HUES64 (cell line): ENCODE results near the gene COL6A2.

Source experiments
- H3K27ac ChIP-seq: 2 replicates; pipeline ENCODE4 v1.7.0; 2013; ENCODE audit warnings: low read depth, low read length, inconsistent platforms
- H3K27me3 ChIP-seq: 2 replicates; pipeline ENCODE4 v1.6.1; 2013; ENCODE audit warnings: mild to moderate bottlenecking, low read length; ENCODE audit not compliant: insufficient read depth
- H3K36me3 ChIP-seq: 2 replicates; pipeline ENCODE4 v1.6.1; 2013; ENCODE audit warnings: mild to moderate bottlenecking, low read length; ENCODE audit not compliant: insufficient read depth
- H3K4me1 ChIP-seq: 2 replicates; pipeline ENCODE4 v1.6.1; 2013; ENCODE audit warnings: mild to moderate bottlenecking, low read length, moderate library complexity; ENCODE audit not compliant: insufficient read depth
- H3K4me3 ChIP-seq: 2 replicates; pipeline ENCODE4 v1.5.1; 2013; ENCODE audit warnings: mild to moderate bottlenecking, low read length, moderate library complexity
- H3K9ac ChIP-seq: 2 replicates; pipeline ENCODE4 v1.6.1; 2013; ENCODE audit warnings: mild to moderate bottlenecking, low read depth, low read length
- H3K9me3 ChIP-seq: 2 replicates; pipeline ENCODE4 v1.6.1; 2013; ENCODE audit warnings: low read depth, low read length; ENCODE audit not compliant: insufficient read depth
- WGBS: fragments of 150-250, 120-280 bp; methylation state at CpG from one replicate; pipeline ENCODE4 v1.1.7; 2013; ENCODE audit warnings: missing lambda C conversion rate; 5-methylcytosine and 5-hydroxymethylcytosine counted together

Gene COL6A2

DNA sequence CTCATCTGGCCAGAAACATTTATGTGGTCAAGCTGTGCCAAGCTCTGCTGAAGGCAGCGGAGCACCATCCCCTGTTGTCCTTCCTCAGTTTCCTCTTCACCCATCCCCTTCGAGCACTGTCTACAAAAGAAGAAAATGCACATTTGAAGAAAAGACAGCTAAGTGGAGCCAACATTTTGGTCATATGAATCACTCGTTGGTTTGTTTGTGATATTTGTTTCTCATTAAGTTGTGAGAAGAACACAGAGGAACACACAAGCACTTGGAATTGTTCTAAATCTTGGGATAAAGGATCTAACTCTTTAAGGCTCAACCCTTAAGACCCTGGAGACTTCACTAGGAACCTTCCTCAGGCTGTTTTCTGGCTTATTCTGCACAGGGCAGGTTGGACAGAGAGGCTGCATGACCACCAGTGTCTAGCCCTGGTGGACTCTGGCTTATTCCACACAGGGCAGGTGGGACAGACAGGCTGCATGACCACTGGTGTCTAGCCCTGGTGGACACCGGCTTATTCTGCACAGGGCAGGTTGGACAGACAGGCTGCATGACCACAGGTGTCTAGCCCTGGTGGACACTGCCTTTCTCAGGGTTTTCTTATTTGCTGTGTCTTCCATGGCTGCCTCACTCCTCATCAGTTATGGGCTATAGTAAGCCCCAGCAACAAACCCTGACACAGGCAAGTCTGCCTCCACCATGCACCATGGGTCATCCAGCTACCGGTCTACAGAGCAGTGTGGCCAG lies 35.3 kb upstream of the COL6A2 start:
- Histone ChIP-seq H3K4me3 (no peak overlapping the region), H3K27me3 (no peaks in the 10 kb centered on the region), H3K27ac (no peak overlapping the region), H3K36me3 (no peaks in the 10 kb centered on the region), H3K9ac (no peak overlapping the region), H3K4me1 (no peaks in the 10 kb centered on the region; the same call in 1 of the 2 replicates), H3K9me3 (peaks cover 30% of the 10 kb centered on the region)
- WGBS, result 92% methylated on average over 5 of the region's 5 CpGs

DNA sequence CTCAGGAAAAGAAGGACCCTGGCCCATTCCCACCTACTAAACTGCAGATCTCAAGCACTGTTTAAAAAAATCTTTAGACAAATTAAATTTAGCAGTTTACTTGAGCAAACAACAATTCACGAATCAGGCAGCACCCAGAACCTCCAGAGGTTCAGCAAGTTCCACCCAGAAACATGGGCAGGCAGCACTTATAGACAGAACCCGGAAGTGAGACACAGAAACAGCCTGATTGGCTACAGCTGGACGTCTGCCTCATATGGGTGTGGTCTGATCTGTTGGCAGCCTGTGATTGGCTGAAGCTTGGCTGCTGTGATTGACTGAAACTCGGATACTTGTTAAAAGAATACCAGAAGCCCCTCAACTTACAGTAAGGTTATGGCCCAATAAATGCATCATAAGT lies 34.7 kb upstream of the COL6A2 start:
- Histone ChIP-seq H3K27me3 (no peaks in the 10 kb centered on the region), H3K36me3 (no peaks in the 10 kb centered on the region), H3K4me3 (no peak overlapping the region), H3K9ac (no peak overlapping the region), H3K4me1 (no peaks in the 10 kb centered on the region; the same call in 1 of the 2 replicates), H3K27ac (no peak overlapping the region), H3K9me3 (peaks cover 30% of the 10 kb centered on the region)
- 87% methylated on average over 4 of the region's 4 CpGs for WGBS

DNA sequence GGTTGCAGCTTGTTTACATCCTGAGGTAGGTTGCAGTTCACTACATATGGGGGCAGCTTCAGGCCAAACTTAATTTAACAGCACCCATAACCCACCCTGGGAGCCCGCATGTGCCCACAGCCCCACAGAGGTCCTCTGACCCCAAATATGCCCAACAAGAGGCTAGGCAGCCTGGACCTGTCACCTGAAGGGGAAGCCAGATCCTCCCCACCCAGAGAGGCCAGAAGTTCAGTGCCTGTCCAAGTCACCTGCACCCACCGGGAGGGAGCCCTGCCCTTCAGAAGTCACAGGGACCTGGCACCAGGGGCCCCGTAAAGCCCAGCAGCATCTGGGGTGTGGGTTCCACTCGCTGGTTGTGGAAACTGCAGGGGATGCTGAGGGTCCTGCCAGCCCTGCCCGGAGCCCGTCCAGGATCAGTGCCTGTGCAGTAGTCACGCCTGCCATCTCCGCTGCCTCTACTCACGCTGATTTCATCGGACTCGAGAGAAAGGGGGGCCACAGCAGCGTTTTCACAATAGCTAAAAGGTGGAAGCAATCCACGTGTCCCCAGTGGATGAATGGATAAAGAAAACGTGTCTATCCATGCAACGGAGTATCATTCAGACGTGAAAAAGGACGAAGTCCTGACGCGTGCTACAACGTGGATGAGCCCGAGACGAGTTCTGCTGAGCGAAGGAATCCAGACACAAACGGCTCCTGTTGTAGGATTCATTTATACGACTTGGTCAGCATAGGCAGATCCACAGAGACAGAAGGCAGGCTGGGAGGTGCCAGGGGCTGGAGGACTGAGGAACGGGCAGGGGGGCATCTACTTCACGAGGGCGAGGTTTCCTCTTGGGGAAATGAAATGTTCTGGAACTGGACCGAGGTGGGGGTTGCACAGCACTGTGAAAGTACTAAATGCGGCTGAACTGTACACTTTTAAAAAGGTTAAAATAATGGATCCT lies 33.9 kb upstream of the COL6A2 start:
- H3K4me1 ChIP-seq, result no peaks in the 10 kb centered on the region; the same call in 1 of the 2 replicates
- no peak overlapping the region for H3K9ac ChIP-seq
- no peak overlapping the region for H3K4me3 ChIP-seq
- WGBS, result 90% methylated on average over 30 of the region's 30 CpGs
- H3K36me3 ChIP-seq, result no peaks in the 10 kb centered on the region
- H3K27ac ChIP-seq, result no peak overlapping the region
- H3K27me3 ChIP-seq, result no peaks in the 10 kb centered on the region
- peaks cover 30% of the 10 kb centered on the region for H3K9me3 ChIP-seq

DNA sequence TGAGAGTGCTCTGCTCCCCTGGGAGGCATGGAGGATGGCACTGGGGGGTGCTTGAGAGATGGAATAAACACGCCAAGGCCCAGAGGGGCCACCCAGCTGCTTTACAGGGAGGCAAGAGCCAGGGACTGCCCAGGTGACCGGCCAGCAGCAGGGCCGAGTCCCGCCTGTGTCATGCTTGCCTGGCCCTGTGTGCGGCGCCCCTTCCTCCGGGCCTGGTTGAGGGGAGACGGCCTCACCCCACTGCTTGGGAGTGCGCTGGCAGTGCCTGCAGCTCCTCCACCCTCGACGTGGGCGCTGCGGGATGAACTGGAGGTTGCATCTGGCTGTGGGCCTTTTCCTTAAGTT lies 33.1 kb upstream of the COL6A2 start:
- H3K9me3 ChIP-seq, result peaks cover 28% of the 10 kb centered on the region
- no peaks in the 10 kb centered on the region for H3K36me3 ChIP-seq
- H3K27ac ChIP-seq, result no peak overlapping the region
- no peak overlapping the region for H3K4me3 ChIP-seq
- no peak overlapping the region for H3K9ac ChIP-seq
- 79% methylated on average over 13 of the region's 13 CpGs for WGBS
- no peaks in the 10 kb centered on the region; the same call in 1 of the 2 replicates for H3K4me1 ChIP-seq
- H3K27me3 ChIP-seq, result no peaks in the 10 kb centered on the region

DNA sequence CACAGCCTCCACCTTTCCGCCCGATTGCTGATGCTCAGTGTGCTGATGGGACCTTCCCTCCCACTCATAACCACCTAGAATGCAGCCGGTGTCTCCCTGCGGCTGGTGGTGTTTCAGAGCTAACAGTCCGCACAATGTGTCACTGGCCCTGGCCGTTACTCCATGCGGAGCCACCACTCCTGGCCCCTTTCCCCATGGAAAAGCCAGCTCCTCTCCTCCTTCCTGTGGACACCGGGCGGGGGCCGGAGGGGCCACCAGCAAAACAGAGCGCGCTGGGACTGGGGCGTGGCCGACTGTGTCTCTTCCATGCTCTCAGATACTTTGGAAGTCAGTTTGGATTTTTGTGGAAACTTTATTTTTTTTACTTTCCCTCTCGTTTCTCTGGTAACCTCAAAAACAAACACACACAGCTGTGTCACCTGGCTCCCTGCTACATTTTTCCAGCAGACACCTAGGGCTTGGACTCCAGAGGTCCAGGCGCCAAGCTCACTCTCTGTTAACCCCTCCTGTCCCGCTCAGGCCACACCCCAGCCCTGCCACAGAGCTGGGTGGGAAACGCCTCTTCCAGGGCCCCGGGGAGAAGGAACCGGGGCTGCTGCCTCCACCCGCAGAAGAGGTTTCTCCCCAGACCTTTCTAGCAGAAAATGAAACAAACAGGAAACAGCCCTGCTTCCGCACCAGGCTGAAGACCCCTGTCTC lies 32.5 kb upstream of the COL6A2 start:
- Histone ChIP-seq H3K27me3 (no peaks in the 10 kb centered on the region), H3K36me3 (no peaks in the 10 kb centered on the region), H3K4me1 (no peaks in the 10 kb centered on the region; the same call in 1 of the 2 replicates), H3K27ac (no peak overlapping the region), H3K4me3 (no peak overlapping the region), H3K9ac (no peak overlapping the region), H3K9me3 (peaks cover 23% of the 10 kb centered on the region)
- WGBS, result 81% methylated on average over 21 of the region's 22 CpGs

DNA sequence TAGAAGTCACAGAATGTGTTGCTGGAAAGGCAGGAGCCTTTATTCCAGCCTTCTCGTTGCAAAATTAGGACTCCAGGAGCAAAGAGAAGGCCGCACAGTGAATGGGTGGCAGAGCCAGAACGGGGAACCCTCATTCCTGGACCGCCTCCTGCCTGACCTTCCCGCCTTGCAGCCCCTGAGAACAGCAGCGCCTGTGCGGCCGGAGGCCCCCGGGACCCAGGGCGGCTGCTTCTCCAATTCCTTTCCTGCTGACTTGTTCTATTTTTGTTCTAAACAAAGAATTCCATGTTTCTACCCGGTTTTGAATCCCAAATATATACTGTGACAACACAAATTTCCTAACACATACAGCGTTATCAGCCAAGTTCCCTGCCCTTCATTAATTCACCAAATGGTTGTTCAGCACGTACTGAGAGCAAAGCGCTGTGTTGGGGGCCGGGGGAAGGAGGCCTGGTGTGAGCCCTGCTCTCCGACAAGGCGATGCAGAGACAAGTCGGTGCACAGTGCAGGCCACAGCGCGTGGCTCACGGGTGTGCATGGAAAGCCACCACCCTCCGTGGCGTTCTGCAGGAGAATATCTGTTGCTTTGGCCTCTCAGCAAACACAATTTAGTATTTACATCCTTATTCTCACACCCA lies 31.9 kb upstream of the COL6A2 start:
- WGBS, result 90% methylated on average over 23 of the region's 23 CpGs
- Histone ChIP-seq H3K27me3 (no peaks in the 10 kb centered on the region), H3K4me3 (no peak overlapping the region), H3K36me3 (no peaks in the 10 kb centered on the region), H3K9ac (no peak overlapping the region), H3K4me1 (no peaks in the 10 kb centered on the region; the same call in 1 of the 2 replicates), H3K9me3 (peaks cover 23% of the 10 kb centered on the region), H3K27ac (no peak overlapping the region)

DNA sequence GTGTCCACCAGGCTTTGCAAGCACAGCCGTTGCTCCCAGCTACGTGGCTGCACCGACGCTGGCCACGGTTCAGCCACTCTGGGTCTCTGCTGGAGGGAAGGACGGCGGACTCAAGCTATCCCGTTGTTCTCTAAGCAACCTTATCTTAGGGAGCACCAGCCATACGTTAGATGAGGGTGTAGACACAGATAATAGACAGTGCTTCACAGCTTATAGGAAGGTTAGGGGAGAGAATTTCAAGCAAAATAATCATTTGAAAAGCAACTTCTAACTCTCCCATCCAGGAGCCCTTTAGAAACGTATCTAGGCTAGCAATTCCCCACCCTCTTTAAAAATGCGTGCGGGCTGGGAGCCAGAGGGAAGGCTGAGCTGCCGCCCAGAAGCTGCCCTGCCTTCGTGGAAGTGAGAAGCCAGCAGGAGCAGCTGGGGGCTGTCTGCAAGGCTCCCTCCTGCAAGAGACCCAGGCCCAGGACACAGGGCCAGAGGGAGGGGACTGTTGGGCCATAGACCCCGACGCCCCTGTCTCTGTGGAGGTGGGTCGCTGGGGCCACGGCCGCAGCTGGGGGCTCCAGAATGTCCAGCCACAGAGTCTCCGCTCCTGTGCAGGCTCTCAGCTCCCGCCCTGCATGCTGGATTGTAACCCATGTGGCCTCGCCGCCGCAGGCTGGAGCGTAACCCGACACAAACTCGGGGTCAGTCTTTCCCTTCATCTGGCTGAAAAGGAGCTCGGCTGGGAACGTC lies 31.2 kb upstream of the COL6A2 start:
- H3K9ac ChIP-seq, result no peak overlapping the region; the same call in 1 of the 2 replicates
- peaks cover 16% of the 10 kb centered on the region for H3K9me3 ChIP-seq
- 70% methylated on average over 29 of the region's 29 CpGs for WGBS
- H3K36me3 ChIP-seq, result no peaks in the 10 kb centered on the region
- H3K4me1 ChIP-seq, result no peaks in the 10 kb centered on the region; the same call in 1 of the 2 replicates
- H3K27me3 ChIP-seq, result no peaks in the 10 kb centered on the region
- H3K27ac ChIP-seq, result no peak overlapping the region
- no peak overlapping the region for H3K4me3 ChIP-seq

DNA sequence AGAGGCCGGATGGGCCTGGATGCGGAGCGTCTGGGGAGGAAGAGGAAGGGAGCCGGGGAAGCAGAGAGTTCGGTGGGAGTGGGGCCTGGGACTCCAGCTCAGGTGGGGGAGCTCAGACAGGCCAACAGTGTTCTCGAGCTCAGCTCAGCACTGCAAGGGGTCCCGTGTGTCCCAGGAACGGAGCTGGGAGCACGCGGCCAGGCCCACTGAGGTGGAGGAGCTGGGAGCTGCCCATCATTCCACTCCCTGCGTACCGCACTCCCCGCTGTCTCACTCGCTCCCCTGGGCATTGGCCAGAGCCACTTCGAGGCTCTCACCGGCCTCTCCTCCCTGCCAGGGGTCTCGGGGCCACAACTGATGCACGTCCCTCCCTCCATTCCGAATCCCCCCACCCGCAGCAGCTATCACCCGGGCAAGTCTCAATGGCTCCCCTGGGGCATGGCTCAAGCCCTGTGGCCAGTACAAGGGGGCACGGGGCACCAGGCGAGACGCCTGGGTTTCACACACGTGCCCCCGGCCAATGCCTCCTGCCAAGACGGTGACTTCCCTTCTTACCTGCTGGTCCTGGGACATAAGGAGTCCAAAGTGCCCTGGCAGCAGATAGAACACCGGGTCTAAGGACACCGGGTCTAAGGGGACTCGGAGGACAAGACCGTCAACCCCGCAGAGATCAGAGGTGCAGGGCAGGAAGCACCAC lies 30.3 kb upstream of the COL6A2 start:
- no peaks in the 10 kb centered on the region for H3K27me3 ChIP-seq
- 89% methylated on average over 32 of the region's 32 CpGs for WGBS
- no peaks in the 10 kb centered on the region for H3K36me3 ChIP-seq
- no peaks in the 10 kb centered on the region; the same call in 1 of the 2 replicates for H3K4me1 ChIP-seq
- no peak overlapping the region for H3K27ac ChIP-seq
- no peak overlapping the region for H3K4me3 ChIP-seq
- H3K9me3 ChIP-seq, result peaks cover 7% of the 10 kb centered on the region
- no peak overlapping the region for H3K9ac ChIP-seq

DNA sequence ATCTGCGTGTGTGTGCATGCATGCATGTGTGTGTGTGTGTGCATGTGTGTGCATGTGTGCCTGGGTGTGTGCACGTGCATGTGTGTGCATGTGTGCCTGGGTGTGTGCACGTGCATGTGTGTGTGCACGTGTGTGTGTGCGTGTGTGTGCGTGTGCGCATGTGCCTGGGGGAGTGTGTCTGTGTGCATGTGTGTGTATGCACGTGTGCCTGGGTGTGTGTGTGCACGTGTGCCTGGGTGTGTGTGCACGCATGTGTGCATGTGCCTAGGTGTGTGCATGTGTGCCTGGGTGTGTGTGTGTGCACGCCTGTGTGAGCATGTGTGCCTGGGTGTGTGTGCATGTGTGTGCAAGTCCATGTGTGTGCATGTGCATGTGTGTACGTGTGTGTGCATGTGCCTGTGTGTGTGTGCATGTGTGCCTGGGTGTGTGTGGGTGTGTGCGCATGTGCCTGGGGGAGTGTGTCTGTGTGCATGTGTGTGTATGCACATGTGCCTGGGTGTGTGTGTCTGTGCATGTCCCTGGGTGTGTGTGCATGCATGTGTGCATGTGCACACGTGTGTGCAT lies 29.3 kb upstream of the COL6A2 start:
- Histone ChIP-seq H3K4me3 (no peak overlapping the region), H3K36me3 (no peaks in the 10 kb centered on the region), H3K9ac (no peak overlapping the region), H3K27ac (no peak overlapping the region), H3K9me3 (no peaks in the 10 kb centered on the region), H3K27me3 (no peaks in the 10 kb centered on the region), H3K4me1 (no peaks in the 10 kb centered on the region; the same call in 1 of the 2 replicates)
- 52% methylated on average over 14 of the region's 14 CpGs for WGBS
